NCI-H526 (cell line): ENCODE results near the gene HAO2.
"Not testable (repeated sequence)": the region's sequence is repeated elsewhere in the genome, so short reads cannot be mapped to it uniquely, and the experiment has no call there.

Experiments used
- DNase-seq, 2 experiments: peaks; one replicate each; lab custom pipeline; 2025; lab: John Stamatoyannopoulos, UW

HAO2 gene

DNA sequence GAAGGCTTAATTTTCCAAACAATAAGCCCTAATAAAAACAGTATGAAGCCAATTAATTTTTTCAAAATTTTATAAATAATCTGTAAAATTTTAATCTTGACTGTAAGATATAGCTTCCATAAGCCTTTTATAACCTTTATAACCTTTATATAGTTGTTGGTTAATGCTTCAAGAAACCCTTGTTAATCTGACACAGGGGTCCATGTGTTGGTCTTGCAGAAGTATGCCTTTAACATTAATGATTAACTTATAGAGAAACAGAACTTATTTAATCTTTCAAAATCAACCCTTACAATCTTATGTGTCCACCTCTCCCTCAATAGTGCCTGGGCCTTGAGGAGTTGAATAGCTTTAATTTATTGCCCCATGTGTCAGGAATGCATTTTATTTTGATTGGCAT lies 23.2 kb upstream of the HAO2 start:
- no peak for DNase-seq

DNA sequence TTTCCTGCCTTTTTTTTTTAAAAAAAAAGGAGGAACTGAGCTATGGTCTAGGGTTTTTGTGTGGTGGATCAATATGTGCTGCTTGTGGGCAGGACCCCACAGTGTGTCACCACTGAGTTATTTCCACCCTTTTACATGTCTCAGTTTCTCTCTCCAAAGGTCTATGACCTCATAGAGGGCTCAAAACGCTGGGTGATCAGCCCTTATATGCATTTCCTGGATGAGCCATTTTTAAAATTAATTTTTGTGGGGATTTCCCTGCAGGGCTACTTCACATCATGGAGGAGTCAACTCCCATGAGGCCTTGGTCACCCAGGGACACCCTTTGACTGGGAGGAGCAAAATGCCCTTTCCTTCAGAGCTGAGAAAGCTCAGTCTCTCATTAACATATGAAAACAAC lies 20.7 kb upstream of the HAO2 start:
- DNase-seq: peak; percentile 46 to 68

- DNase-seq: no peak
Observed at GRCh38 chr1:119348941-119349340, 19.6 kb upstream of the HAO2 start.

- DNase-seq: not testable (repeated sequence)
Observed at GRCh38 chr1:119350866-119351265, 17.7 kb upstream of the HAO2 start.

DNA sequence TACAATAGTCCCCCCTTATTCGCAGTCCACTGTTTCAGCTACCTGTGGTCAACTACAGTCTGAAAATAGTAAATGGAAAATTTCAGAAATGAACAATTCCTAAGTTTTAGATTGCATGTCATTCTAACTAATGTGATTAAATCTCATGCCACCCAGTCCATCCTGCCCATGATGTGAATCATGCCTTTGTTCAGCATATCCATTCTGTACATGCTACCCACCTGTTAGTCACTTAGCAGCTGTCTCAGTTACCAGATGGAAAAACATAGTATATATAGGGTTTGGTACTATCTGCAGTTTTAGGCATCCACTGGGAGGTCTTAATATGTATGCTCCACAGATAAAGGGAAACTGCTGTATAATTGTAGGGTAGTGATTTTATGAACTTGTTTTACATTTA lies 16.6 kb upstream of the HAO2 start:
- DNase-seq: no peak

- no peak for DNase-seq
Observed at GRCh38 chr1:119353836-119354235, 14.7 kb upstream of the HAO2 start.

GRCh38 chr1:119358636-119359035 lies 9.9 kb upstream of the HAO2 start:
- no peak for DNase-seq

GRCh38 chr1:119359730-119360129 lies 8.9 kb upstream of the HAO2 start:
- peak; percentile 75 to 81 for DNase-seq

- DNase-seq: no peak
Observed at GRCh38 chr1:119361205-119361604, 7.4 kb upstream of the HAO2 start.

DNA sequence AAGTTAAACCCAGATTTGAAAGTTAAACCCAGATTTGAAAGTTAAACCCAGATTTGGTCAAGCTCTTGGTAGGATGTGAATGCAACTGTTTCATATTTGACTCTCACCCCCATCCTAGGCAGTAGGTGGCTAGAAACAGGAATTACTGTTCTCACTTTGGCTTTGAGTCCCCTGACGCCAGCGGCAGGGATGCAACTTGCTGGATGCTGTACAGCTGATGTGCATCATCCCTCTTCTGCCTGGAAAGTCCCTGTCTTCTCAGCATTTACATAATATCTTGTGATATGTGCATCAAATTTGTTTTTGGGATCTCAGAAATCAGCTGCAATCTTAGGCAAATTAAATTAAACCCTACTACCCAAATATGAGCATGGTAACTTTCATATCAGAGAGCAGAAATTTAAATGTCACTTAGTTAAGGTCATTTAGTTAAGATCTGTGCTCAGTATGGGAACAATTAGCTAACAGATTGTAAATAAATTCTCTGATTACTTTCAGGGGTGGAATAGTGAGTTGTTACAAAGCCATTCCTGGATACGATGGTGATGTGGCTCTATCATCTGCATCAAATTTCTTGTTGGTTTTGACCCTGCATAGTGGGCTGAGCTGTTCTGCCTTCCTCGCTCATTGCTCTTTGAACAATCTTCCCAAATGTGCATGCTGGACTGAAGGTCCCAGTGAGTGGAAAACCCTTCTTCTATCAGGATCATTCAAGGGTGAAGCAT lies 6.8 kb upstream of the HAO2 start:
- DNase-seq: peak in 1 of 2 experiments; percentile 9

- no peak for DNase-seq
Observed at GRCh38 chr1:119363162-119363561, 5.4 kb upstream of the HAO2 start.

DNA sequence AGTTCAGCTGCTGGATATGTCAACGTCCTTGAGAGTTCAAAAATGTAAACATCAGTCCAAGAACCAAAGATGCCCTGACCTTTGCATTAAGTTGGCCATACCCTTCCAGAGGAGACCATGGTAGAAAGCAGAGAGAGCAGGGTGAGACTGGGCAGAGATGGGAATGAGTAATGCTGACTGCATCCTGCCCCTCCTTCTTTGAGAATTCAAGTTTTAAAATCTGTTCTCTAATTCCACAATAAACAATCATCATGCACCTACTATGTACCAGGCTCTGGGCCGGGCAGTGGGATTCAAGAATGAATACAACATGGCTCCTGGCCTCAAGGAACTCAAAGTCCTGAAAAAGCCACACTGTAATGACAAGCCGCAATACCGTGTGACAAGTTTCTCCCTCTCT lies 3.9 kb upstream of the HAO2 start:
- no peak for DNase-seq

- no peak for DNase-seq
Observed at GRCh38 chr1:119366424-119366823, 2.2 kb upstream of the HAO2 start.

GRCh38 chr1:119367432-119368124 lies 1.0 kb upstream of the HAO2 start:
- peak; percentile 21 to 64 for DNase-seq

DNA sequence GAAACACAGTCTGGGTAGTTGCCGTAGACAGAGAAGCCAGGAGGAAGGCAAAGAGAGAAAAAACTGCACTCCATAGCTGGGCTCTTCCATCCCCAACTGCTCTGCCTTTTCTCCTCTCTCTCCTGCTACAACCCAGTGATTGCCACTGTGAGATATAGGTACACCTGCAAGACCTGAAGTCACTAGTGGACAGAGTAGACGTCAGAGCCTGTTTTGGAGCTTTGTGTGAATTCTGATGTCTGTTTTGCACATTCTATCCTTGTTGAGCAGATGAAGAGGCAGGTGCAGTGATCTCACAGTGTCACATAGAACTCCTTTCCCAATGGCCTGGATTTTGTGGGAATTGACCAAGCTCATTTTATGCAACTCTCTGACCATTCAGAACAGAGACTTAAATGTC lies 2.2 kb downstream of the HAO2 start:
- DNase-seq: no peak

DNA sequence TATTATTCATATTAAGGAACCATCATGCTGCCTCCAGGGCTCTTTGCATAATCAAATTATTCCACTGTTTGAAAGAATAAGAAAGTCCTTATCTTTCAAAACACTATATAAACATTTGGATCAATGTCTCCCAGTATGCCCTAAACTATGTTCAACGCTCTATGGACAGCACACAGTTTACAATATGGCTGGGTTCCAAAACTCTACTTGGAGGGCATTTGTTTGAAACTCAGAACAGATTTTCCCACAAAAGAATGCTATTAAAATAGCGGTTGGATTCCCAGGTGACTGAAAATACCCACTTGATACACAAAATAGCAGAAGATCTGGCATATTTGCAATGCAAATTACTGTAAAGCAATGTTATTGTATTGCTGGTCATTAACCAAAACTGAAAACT lies 3.2 kb downstream of the HAO2 start:
- peak; percentile 17 to 52 for DNase-seq

DNA sequence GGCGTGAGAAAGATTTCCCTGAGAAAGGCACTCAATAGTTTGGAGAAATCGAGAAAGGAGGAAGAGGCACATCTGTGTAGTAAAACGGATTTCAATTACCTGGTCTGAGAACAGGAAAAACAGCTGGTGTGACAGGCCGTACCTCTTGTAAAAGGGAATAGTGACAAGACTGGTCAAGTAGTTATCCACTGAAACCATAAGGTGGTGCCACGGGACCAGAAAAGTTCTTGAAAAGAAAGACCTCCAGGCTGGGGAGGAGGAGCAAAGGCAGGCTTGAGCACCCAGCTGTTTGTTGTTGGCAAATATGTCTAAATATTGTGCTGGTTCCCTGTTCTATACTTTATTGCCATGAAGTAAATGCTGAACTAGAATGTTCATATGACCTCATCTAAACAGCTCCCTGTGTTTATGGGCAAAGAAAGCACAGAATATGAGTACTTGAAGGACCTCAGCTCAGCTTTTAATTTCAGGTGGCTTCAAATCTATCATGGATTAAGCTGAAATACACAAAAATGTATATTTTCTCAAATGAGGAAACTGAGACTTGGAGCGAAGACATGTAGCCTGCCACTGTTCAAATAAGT lies 4.0 kb downstream of the HAO2 start:
- DNase-seq: peak; percentile 76 to 85

- no peak for DNase-seq
Observed at GRCh38 chr1:119373465-119373864, 4.9 kb downstream of the HAO2 start.

- no peak for DNase-seq
Observed at GRCh38 chr1:119374208-119374874, 5.8 kb downstream of the HAO2 start.

DNA sequence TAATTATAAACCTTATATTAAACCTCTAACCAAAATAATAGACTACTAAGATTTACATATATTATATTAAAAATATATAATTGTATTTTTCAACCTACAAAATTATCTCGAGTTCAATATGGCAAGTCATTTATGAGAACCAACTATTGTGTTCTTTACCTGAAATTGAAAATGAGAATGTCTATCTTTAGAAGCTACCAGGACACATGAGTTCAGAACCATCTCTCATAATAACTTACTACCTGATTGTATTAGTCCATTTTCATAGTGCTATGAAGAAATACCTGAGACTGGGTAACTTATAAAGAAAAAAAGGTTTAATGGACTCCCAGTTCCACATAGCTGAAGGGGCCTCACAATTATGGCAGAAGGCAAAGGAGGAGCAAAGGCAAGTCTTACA lies 6.8 kb downstream of the HAO2 start:
- DNase-seq: no peak

DNA sequence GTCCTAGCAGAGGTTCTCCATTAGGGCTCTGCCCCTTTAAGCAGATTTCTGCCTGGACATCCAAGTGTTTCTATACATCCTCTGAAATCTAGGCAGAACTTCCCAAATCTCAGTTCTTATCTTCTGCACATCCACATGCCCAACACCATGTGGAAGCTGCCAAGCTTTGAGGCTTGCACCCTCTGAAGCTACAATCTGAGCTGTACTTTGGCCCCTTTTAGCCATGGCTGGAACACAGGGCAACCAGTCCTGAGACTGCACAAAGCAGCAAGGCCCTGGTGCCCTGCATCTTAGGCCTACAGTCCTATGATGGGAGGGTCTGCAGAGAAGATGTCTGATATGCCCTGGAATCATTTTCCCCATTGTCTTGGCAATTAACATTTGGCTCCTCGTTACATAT lies 8.0 kb downstream of the HAO2 start:
- DNase-seq: no peak

GRCh38 chr1:119377594-119377993 lies 9.0 kb downstream of the HAO2 start:
- DNase-seq: not testable (repeated sequence)

GRCh38 chr1:119379117-119379516 lies 10.5 kb downstream of the HAO2 start:
- DNase-seq: no peak
